Measurements from ENCODE around the gene RANBP10.

RANBP10 gene

GRCh38 chr16:67846063-67846319 lies 39.6 kb upstream of the RANBP10 start:
- TF ChIP-seq CTCF (IDR thresholded peaks at IDR 0.05; ENCODE audit: low read depth, low read length): no peak
- H3K4me3 ChIP-seq (replicated peaks in 1 of 2; ENCODE audit: low read depth in 2 of 2, low read length in 2 of 2): peak overlapping the region; percentile 92 to 95
- DNase-seq (ENCODE audit: low read depth in 2 of 2): no peak

GRCh38 chr16:67845291-67846062 lies 39.1 kb upstream of the RANBP10 start:
- no peak for TF ChIP-seq CTCF (IDR thresholded peaks at IDR 0.05; ENCODE audit: low read depth, low read length)
- no peak for DNase-seq (ENCODE audit: low read depth in 2 of 2)
- H3K4me3 ChIP-seq (replicated peaks in 1 of 2; ENCODE audit: low read depth in 2 of 2, low read length in 2 of 2): peak overlapping the region; percentile 92 to 95

- DNase-seq (ENCODE audit: low read depth in 2 of 2): peak; percentile 31 to 58
- TF ChIP-seq CTCF (IDR thresholded peaks at IDR 0.05; ENCODE audit: low read depth, low read length): peak; percentile 46
- H3K4me3 ChIP-seq (replicated peaks in 1 of 2; ENCODE audit: low read depth in 2 of 2, low read length in 2 of 2): no peak overlapping the region
Observed at GRCh38 chr16:67844497-67844896, 38.1 kb upstream of the RANBP10 start.

GRCh38 chr16:67843343-67843765 lies 37.0 kb upstream of the RANBP10 start:
- DNase-seq (ENCODE audit: low read depth in 2 of 2): peak in 1 of 2 donors; percentile 45
- peak overlapping the region; percentile 76 to 93 for H3K4me3 ChIP-seq (replicated peaks in 1 of 2; ENCODE audit: low read depth in 2 of 2, low read length in 2 of 2)
- TF ChIP-seq CTCF (IDR thresholded peaks at IDR 0.05; ENCODE audit: low read depth, low read length): no peak

- DNase-seq (ENCODE audit: low read depth in 2 of 2): peak; percentile 53 to 66
- TF ChIP-seq CTCF (IDR thresholded peaks at IDR 0.05; ENCODE audit: low read depth, low read length): peak; percentile 39
- H3K4me3 ChIP-seq (replicated peaks in 1 of 2; ENCODE audit: low read depth in 2 of 2, low read length in 2 of 2): peak overlapping the region; percentile 76 to 93
Observed at GRCh38 chr16:67842509-67843342, 36.4 kb upstream of the RANBP10 start.

- H3K4me3 ChIP-seq (replicated peaks in 1 of 2; ENCODE audit: low read depth in 2 of 2, low read length in 2 of 2): peak within 1 kb of the TSS; percentile 76 to 93
- peak; percentile 90 for TF ChIP-seq CTCF (IDR thresholded peaks at IDR 0.05; ENCODE audit: low read depth, low read length)
- DNase-seq (ENCODE audit: low read depth in 2 of 2): peak; percentile 96 to 97
Observed at GRCh38 chr16:67841816-67842508, 35.6 kb upstream of the RANBP10 start, which contains the start of gene THAP11. TSS of gene THAP11 (plus strand) at chr16:67842320. CDS start at chr16:67842555, 235 bp downstream.
